ENCODE data around the gene CAMK2A. TPM values are rescaled to one million over a fixed set of nuclear protein-coding genes. Genes with fewer than 3 reads are reported as not detected.
A peak's percentile ranks its signal among the peaks of the same experiment; 100 is the strongest.

CAMK2A gene
- total RNA-seq, 2 donors from 2014 or later, result 0.23 to 0.29 TPM

- intact Hi-C loops (cut with DNase I), result no loop called here
- DNase-seq (ENCODE audit: low spot score), result no peak
These were observed 61.8 kb downstream of the CAMK2A start for GRCh38 chr5:150227606-150228273.

DNA sequence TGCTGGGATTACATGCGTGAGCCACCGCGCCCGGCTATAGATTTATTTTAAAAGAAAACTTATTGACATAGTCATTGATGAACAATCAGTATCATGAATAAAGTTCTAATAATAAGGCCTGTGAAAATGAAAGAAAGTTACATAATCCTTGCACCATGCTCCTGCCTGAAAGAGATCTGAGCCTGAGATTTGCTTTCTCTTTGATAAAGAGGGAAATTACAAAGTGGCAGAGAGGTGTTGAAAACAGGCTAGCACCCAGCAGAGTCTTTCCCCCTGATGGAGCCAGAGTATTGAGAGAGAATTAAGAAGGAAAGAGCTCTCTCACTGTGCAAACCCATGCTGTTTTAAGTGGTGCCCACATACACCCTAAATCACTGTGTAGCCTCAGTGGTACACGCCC is 62.5 kb downstream of the CAMK2A start:
- DNase-seq (ENCODE audit: low spot score), result no peak

DNA sequence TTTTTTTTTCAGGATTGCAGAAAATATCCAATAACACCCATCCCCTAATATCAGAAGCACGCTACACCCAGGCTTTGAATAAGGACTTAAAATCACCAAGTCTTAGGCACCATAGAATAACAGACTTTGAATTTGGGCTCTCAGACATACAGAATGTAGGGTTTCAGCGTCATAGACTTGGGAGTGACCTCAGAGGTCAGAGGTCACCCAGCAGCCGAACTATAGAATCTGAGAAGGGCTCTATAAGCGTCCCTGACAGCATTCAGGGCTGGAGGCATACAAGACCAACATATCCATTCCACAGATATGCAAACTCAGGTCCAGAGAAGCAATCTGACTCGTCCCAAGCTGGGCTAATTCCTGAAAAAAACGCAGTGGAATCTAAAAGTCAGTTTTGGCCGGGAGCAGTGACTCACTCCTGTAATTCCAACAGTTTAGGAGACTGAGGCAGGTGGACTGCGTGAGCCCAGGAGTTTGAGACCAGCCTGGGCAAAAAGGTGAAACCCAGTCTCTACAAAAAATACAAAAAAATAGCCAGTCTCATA is 65.0 kb downstream of the CAMK2A start:
- intact Hi-C loops (cut with DNase I), result no loop called here
- no peak for DNase-seq (ENCODE audit: low spot score)

More for the DNA sequence above, 62.5 kb downstream of the CAMK2A start:
- intact Hi-C loops (cut with DNase I), result no loop called here

GRCh38 chr5:150223474-150223873 is 66.1 kb downstream of the CAMK2A start:
- intact Hi-C loops (cut with DNase I), result no loop called here
- DNase-seq (ENCODE audit: low spot score), result no peak

DNA sequence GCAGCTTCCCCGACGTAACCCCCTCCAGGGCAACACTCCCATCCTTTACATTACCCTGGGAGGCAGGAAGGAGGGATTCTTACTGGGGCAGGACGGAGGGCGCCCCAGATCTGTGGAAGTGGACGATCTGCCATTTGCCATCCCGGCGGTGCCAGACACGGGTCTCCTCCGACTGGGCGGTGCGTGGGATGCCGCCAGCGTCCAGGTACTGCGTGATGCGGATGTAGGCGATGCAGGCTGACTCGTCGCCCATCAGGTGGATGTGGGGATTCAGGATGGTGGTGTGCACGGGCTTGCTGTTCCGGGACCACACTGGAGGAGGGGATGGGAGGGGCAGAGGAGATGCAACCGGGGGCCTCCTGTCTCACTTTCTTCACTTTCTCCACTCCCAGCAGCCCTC is 66.7 kb downstream of the CAMK2A start:
- intact Hi-C loops (cut with DNase I), result no loop called here
- DNase-seq (ENCODE audit: low spot score), result no peak

- intact Hi-C loops (cut with DNase I), result no loop called here
- no peak for DNase-seq (ENCODE audit: low spot score)
These were observed 68.1 kb downstream of the CAMK2A start for GRCh38 chr5:150221471-150221870.

DNA sequence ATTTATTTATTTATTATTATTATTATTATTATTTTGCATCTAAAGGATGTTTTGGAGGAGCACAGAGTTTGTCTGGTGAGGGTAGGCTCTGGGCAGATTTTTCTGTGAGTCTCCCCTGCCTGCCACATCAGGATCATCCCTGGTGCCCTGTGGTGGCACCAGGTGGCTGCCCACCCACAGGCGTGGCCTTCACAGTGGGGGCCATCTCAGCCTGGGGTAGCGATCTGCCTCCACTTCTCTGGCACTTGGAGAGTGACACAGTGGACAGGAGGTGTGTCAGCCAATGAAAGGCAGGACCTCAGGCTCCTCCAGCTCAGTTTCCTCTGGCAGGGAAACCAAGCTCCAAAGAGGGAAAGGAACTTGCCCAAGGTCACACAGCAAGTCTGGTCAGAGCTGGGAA is 69.7 kb downstream of the CAMK2A start:
- DNase-seq (ENCODE audit: low spot score), result no peak
- intact Hi-C loops (cut with DNase I), result loop anchor here (5.0 kb wide), 2 partner anchors 58 to 93 kb away; no protein-coding TSS in a partner anchor

- intact Hi-C loops (cut with DNase I), result loop anchor here (5.0 kb wide), 2 partner anchors 57 to 92 kb away; no protein-coding TSS in a partner anchor
- no peak for DNase-seq (ENCODE audit: low spot score)
These were observed 70.4 kb downstream of the CAMK2A start for GRCh38 chr5:150219142-150219541.

GRCh38 chr5:150218693-150219035 is 70.9 kb downstream of the CAMK2A start:
- intact Hi-C loops (cut with DNase I), result loop anchor here (5.0 kb wide), 2 partner anchors 56 to 91 kb away; no protein-coding TSS in a partner anchor
- DNase-seq (ENCODE audit: low spot score), result no peak

- peak; percentile 94 for DNase-seq (ENCODE audit: low spot score)
- intact Hi-C loops (cut with DNase I), result loop anchor here (2.0 to 5.0 kb wide), 3 partner anchors 55 to 91 kb away; no protein-coding TSS in a partner anchor
These were observed 71.5 kb downstream of the CAMK2A start for GRCh38 chr5:150217873-150218692.

- intact Hi-C loops (cut with DNase I), result loop anchor here (2.0 to 5.0 kb wide), 3 partner anchors 54 to 90 kb away; no protein-coding TSS in a partner anchor
- no peak for DNase-seq (ENCODE audit: low spot score)
These were observed 72.5 kb downstream of the CAMK2A start for GRCh38 chr5:150217038-150217437.

DNA sequence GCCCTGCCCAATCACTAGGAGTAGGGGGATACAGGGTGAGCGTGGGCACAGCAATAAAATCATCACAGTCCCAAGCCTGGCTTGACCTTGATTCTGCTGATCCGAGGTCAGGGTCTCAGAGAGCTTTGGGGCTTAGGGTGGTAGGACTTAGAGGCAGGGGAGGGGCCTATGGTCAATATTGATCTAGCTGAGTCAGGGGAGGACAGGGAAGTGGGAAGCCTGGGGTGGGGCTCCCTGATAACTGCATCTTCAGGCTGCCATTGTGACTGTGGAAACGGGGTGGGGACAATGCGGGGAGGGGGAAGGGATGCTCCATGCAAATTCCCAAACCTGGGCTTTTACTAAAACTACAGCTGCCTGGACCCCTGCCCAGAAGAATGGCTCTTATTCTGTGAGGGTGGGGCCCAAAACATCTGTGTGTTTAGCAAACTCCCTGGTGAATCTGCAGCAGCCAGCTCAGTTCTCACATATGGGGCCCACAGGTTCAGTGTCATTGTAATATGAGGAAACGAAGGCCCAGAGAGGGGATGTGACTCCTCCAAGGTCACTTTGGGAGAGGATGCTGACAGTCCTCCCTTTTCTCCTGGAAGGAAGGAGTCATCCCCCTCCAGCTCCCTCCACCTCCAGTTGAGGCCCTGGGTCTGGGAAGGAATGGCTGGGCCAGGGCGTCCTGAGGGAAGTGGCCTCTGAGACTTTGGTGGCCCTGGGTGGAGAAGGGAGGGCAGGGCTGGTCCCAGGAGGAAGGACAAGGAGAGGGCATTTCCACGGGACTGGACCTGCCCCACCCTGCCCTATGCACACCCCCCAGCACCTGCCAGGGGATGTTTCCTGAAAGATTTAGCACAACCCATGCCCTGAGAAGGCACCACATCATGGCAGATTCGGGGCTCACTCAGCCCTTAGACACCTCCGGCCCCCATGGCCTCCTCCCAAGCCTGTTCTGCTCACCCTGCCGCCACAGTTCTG is 73.3 kb downstream of the CAMK2A start:
- intact Hi-C loops (cut with DNase I), result loop anchor here (2.0 to 5.0 kb wide), 3 partner anchors 53 to 89 kb away; no protein-coding TSS in a partner anchor
- DNase-seq (ENCODE audit: low spot score), result no peak

GRCh38 chr5:150214289-150214688 is 75.3 kb downstream of the CAMK2A start:
- intact Hi-C loops (cut with DNase I), result no loop called here
- peak; percentile 91 for DNase-seq (ENCODE audit: low spot score)

DNA sequence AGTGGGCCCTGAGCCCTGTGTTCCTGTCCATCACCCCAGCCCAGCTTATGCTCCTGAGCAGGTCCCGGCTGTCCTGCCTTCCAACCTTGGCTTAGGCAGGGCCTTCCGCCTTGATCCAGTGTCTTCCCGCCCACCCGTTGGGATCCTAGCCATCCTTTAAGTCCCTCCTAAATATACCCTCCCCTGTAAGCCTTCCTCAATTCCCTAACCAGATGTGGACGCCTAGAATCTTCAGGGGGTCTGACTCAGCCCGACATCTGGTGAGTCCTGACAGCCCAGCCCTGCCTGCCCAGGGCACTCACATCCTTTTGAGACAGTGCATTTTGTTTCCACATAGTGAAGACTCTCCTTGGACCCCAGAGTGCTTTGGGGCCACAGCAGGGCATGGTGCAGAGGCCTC is 76.0 kb downstream of the CAMK2A start:
- intact Hi-C loops (cut with DNase I), result no loop called here
- no peak for DNase-seq (ENCODE audit: low spot score)

DNA sequence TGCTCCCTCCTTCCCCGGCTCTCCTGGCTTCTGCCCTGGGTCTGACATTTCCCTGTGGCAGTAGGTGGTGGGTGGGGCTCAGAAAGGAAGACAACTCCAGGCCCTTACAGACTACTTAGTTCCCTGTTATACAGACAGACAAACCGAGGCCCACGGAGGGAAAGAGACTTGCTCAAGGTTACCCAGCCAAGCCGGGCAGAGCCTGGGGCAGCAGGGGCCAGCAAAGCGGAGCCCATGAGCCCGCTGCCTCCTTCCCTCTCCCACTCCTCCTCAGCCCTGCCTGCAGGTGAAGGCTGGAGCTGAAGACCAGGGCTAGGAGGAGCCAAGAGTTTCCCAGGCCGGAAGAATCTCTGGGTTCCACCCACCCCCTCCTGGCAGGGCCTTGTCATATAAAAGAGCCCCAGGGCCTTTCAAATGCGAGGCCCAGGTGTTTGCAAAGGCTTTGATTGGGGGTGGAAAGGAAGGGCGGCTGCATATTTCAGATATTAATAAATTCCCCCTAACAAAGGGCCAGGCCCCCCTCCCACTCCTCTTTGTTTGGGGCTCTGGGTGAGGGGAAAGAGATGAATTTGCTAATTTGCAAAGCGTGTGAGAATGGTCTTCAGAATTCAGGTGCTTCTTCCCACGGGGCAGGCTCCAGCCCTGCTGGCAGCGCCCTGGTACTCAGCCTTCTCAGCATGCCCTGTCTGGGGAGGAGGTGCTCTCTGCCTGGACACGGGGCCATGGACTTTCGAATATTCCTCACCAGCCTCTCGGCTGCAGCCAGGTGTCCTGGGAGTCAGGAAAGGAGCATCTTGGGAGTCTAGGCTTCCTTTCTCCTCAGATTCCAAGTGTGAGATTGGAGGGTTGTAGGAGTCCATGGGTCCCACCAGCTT is 78.2 kb downstream of the CAMK2A start:
- intact Hi-C loops (cut with DNase I), result no loop called here
- no peak for DNase-seq (ENCODE audit: low spot score)

GRCh38 chr5:150210644-150211043 is 78.9 kb downstream of the CAMK2A start:
- intact Hi-C loops (cut with DNase I), result no loop called here
- no peak for DNase-seq (ENCODE audit: low spot score)

GRCh38 chr5:150209099-150209635 is 80.4 kb downstream of the CAMK2A start:
- intact Hi-C loops (cut with DNase I), result no loop called here
- DNase-seq (ENCODE audit: low spot score), result no peak

All from posterior vena cava (tissue), 2 donors.